ENCODE measurements around the gene PPHLN1.

Gene PPHLN1

GRCh38 chr12:42442311-42442759 lies 116.4 kb downstream of the PPHLN1 start:
- TF ChIP-seq FOXP2 (optimal IDR thresholded peaks at IDR 0.05; ENCODE audit: borderline replicate concordance, extremely low read depth, extremely low read length, insufficient read depth), result no peak
- TF ChIP-seq SIN3A (IDR thresholded peaks at IDR 0.05; ENCODE audit: borderline replicate concordance, insufficient read depth, low read length), result no peak
- TF ChIP-seq, protein P1, sequence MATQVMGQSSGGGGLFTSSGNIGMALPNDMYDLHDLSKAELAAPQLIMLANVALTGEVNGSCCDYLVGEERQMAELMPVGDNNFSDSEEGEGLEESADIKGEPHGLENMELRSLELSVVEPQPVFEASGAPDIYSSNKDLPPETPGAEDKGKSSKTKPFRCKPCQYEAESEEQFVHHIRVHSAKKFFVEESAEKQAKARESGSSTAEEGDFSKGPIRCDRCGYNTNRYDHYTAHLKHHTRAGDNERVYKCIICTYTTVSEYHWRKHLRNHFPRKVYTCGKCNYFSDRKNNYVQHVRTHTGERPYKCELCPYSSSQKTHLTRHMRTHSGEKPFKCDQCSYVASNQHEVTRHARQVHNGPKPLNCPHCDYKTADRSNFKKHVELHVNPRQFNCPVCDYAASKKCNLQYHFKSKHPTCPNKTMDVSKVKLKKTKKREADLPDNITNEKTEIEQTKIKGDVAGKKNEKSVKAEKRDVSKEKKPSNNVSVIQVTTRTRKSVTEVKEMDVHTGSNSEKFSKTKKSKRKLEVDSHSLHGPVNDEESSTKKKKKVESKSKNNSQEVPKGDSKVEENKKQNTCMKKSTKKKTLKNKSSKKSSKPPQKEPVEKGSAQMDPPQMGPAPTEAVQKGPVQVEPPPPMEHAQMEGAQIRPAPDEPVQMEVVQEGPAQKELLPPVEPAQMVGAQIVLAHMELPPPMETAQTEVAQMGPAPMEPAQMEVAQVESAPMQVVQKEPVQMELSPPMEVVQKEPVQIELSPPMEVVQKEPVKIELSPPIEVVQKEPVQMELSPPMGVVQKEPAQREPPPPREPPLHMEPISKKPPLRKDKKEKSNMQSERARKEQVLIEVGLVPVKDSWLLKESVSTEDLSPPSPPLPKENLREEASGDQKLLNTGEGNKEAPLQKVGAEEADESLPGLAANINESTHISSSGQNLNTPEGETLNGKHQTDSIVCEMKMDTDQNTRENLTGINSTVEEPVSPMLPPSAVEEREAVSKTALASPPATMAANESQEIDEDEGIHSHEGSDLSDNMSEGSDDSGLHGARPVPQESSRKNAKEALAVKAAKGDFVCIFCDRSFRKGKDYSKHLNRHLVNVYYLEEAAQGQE (IDR thresholded peaks at IDR 0.05; ENCODE audit: insufficient read depth in 1 of 2, low read depth in 2 of 2, low read length in 2 of 2), result no peak
- TF ChIP-seq POLR2AphosphoS5 (IDR thresholded peaks at IDR 0.05; ENCODE audit: low read depth, low read length), result no peak
- TF ChIP-seq TAF1 (IDR thresholded peaks at IDR 0.05; ENCODE audit: borderline replicate concordance, insufficient read depth, low read length), result no peak

DNA sequence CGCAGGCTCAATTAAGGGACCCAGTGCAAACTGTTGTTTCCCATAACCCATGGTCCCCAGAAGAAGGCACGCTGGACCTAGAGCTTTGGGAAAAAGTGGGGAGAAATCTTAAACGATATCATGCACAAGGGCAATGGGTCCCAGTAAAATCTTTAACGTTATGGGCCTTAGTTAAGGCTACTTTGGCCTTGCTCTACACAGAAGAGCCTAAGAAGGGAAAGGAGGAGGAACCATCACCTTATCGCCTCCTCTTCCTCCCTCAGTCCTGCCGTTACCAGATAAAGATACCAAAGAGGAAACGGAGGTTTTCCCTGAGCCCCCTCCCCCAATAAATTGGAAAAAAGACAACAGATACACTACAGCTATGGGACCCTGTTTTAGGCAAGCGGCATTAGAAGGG lies 116.9 kb downstream of the PPHLN1 start:
- TF ChIP-seq TAF1 (IDR thresholded peaks at IDR 0.05; ENCODE audit: borderline replicate concordance, insufficient read depth, low read length) (no peak), FOXP2 (optimal IDR thresholded peaks at IDR 0.05; ENCODE audit: borderline replicate concordance, extremely low read depth, extremely low read length, insufficient read depth) (no peak), SIN3A (IDR thresholded peaks at IDR 0.05; ENCODE audit: borderline replicate concordance, insufficient read depth, low read length) (no peak), POLR2AphosphoS5 (IDR thresholded peaks at IDR 0.05; ENCODE audit: low read depth, low read length) (no peak)
- TF ChIP-seq, protein P1 (IDR thresholded peaks at IDR 0.05; ENCODE audit: insufficient read depth in 1 of 2, low read depth in 2 of 2, low read length in 2 of 2), result no peak

GRCh38 chr12:42444192-42444943 lies 118.4 kb downstream of the PPHLN1 start:
- no peak for TF ChIP-seq FOXP2 (optimal IDR thresholded peaks at IDR 0.05; ENCODE audit: borderline replicate concordance, extremely low read depth, extremely low read length, insufficient read depth)
- TF ChIP-seq, protein P1 (IDR thresholded peaks at IDR 0.05; ENCODE audit: insufficient read depth in 1 of 2, low read depth in 2 of 2, low read length in 2 of 2), result no peak
- TF ChIP-seq TAF1 (IDR thresholded peaks at IDR 0.05; ENCODE audit: borderline replicate concordance, insufficient read depth, low read length), result no peak
- TF ChIP-seq POLR2AphosphoS5 (IDR thresholded peaks at IDR 0.05; ENCODE audit: low read depth, low read length), result no peak
- no peak for TF ChIP-seq SIN3A (IDR thresholded peaks at IDR 0.05; ENCODE audit: borderline replicate concordance, insufficient read depth, low read length)

- no peak for TF ChIP-seq SIN3A (IDR thresholded peaks at IDR 0.05; ENCODE audit: borderline replicate concordance, insufficient read depth, low read length)
Measured at GRCh38 chr12:42445891-42446290, 119.9 kb downstream of the PPHLN1 start.

- no peak for TF ChIP-seq POLR2AphosphoS5 (IDR thresholded peaks at IDR 0.05; ENCODE audit: low read depth, low read length)
- no peak for TF ChIP-seq SIN3A (IDR thresholded peaks at IDR 0.05; ENCODE audit: borderline replicate concordance, insufficient read depth, low read length)
- no peak for TF ChIP-seq FOXP2 (optimal IDR thresholded peaks at IDR 0.05; ENCODE audit: borderline replicate concordance, extremely low read depth, extremely low read length, insufficient read depth)
- TF ChIP-seq, protein P1 (IDR thresholded peaks at IDR 0.05; ENCODE audit: insufficient read depth in 1 of 2, low read depth in 2 of 2, low read length in 2 of 2), result no peak
- TF ChIP-seq TAF1 (IDR thresholded peaks at IDR 0.05; ENCODE audit: borderline replicate concordance, insufficient read depth, low read length), result no peak
Measured at GRCh38 chr12:42446761-42447160, 120.8 kb downstream of the PPHLN1 start.

Data from PFSK-1 (cell line).